ENCODE results near the gene TFR2.

DNA sequence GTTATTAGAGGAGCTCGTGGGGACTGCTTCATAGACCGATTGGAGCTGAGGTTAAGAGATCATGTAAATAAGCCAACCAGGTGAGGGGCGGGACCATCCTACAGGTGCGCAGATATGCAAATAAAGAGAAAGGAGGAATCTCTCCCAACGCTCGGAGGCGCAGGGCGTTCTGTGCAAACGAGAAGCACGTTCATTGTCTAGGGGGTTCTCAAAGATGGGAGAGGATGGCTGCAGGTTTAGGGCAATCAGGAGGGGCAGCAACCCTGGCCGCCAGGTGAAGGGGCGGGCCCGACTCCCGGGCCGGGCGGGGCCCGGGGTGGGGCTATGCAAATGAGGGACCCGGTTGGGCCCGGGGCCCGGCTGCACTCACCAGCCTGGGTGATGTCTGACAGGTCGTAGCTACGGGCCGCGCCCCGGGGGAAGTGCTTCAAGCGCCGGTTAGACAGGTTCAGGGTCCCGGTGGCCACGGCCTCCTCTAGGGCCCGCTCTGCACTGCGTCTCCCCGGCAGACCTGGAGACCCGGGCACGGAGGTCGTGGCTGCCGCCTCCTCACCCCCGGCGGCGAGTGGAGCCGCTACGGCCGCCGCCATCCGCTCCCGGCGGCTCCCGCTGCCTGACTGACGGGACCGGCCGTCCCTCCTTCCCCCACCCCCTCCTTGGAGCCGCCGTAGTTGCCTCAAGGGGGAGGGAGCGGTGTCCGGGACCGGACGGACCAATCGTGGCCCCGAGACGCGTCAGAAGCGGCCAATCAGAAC is 55.7 kb downstream of the TFR2 start, which contains the start of gene LRCH4:
- TF ChIP-seq CTCF (IDR thresholded peaks at IDR 0.05) (peak in 1 of 4 experiments; percentile 41), POLR2A (IDR thresholded peaks at IDR 0.05) (peak; percentile 91 to 99)
